Endothelial cell of umbilical vein (primary cell): ENCODE results near the gene NAA60.

Source experiments
- EZH2 ChIP-seq: IDR thresholded peaks from 2 replicates; pipeline ENCODE4 v1.6.1; 2012; ENCODE audit warnings: borderline replicate concordance, low read depth, mild to moderate bottlenecking, moderate library complexity, low read length, inconsistent platforms; ENCODE audit not compliant: severe bottlenecking
- GATA2 ChIP-seq: IDR thresholded peaks from 2 replicates; pipeline ENCODE4 v1.7.0; 2011; ENCODE audit warnings: low read depth, mild to moderate bottlenecking, moderate library complexity, mixed read lengths, low read length; ENCODE audit not compliant: insufficient read length, insufficient read depth
- JUN ChIP-seq: IDR thresholded peaks from 2 replicates; pipeline ENCODE4 v1.6.1; 2011; ENCODE audit warnings: borderline replicate concordance, low read depth; ENCODE audit not compliant: insufficient read length, insufficient read depth
- MYC ChIP-seq: IDR thresholded peaks from one replicate; pipeline ENCODE4 v1.6.1; 2011; ENCODE audit warnings: mild to moderate bottlenecking, low read depth, low read length
- POLR2A ChIP-seq: IDR thresholded peaks from 2 replicates; pipeline ENCODE4 v1.6.1; 2012; ENCODE audit warnings: low read depth, mild to moderate bottlenecking, control low read depth, low read length
- POLR2AphosphoS5 ChIP-seq: IDR thresholded peaks from 2 replicates; pipeline ENCODE4 v1.6.1; 2012; ENCODE audit warnings: low read depth, mild to moderate bottlenecking, control low read depth, low read length, moderate library complexity; ENCODE audit not compliant: insufficient read depth
- TF ChIP-seq, protein P1 (sequence below): IDR thresholded peaks from 2 replicates; pipeline ENCODE4 v1.6.1; 2011; ENCODE audit not compliant: insufficient read depth, insufficient read length
- TF ChIP-seq, protein P2 (sequence below), 2 donors: IDR thresholded peaks; 1 replicate in 1 of 2; 2 replicates in 1 of 2; pipeline ENCODE4 v1.5.1; 2011; ENCODE audit warnings: low read length in 2 of 2, mild to moderate bottlenecking in 2 of 2, moderate library complexity in 2 of 2, control low read depth in 1 of 2, inconsistent platforms in 1 of 2, low read depth in 1 of 2; ENCODE audit not compliant: insufficient read depth in 1 of 2; ENCODE audit errors: extremely low read depth in 1 of 2

DNA sequence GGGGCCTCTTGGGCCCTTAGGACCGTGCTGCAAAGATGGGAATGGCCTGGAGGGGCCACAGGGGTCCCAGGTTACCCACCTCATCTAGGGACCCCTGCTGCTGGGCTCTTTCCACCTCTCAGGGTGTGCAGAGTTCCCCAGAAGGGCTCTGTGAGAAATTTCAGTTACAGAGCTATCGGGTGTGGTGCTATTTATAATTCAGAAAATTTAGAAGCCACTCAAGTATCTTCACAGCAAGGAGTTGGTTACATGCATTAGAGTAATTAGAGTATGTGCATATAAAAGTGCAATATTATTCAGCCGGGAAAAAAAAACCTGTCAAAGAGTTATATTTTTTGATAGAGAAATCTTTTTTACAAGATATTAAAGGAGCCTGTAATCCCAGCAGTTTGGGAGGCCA is 32.9 kb downstream of the NAA60 start:
- TF ChIP-seq, protein P1, sequence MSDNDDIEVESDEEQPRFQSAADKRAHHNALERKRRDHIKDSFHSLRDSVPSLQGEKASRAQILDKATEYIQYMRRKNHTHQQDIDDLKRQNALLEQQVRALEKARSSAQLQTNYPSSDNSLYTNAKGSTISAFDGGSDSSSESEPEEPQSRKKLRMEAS: no peak
- TF ChIP-seq, protein P2, sequence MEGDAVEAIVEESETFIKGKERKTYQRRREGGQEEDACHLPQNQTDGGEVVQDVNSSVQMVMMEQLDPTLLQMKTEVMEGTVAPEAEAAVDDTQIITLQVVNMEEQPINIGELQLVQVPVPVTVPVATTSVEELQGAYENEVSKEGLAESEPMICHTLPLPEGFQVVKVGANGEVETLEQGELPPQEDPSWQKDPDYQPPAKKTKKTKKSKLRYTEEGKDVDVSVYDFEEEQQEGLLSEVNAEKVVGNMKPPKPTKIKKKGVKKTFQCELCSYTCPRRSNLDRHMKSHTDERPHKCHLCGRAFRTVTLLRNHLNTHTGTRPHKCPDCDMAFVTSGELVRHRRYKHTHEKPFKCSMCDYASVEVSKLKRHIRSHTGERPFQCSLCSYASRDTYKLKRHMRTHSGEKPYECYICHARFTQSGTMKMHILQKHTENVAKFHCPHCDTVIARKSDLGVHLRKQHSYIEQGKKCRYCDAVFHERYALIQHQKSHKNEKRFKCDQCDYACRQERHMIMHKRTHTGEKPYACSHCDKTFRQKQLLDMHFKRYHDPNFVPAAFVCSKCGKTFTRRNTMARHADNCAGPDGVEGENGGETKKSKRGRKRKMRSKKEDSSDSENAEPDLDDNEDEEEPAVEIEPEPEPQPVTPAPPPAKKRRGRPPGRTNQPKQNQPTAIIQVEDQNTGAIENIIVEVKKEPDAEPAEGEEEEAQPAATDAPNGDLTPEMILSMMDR (IDR thresholded peaks at IDR 0.05; ENCODE audit: extremely low read depth in 1 of 2, insufficient read depth in 1 of 2, low read depth in 1 of 2, low read length in 2 of 2): no peak
- TF ChIP-seq POLR2A (no peak), GATA2 (no peak), POLR2AphosphoS5 (no peak), EZH2 (no peak), JUN (no peak), MYC (no peak)
